Keratinocyte (primary cell): Measurements from ENCODE around the gene SNAP29.

Experiments
- CTCF ChIP-seq, 3 experiments: IDR thresholded peaks in 1 of 3; conservative IDR thresholded peaks in 1 of 3; optimal IDR thresholded peaks in 1 of 3; 2 replicates in 2 of 3; 3 replicates in 1 of 3; pipeline versions ENCODE3 to v1.5.1; 2011; ENCODE audit warnings: low read length in 3 of 3, mild to moderate bottlenecking in 3 of 3, moderate library complexity in 2 of 3, control low read depth in 1 of 3, inconsistent platforms in 1 of 3; ENCODE audit not compliant: insufficient read depth in 2 of 3; ENCODE audit errors: extremely low read depth in 1 of 3
- EZH2 ChIP-seq: IDR thresholded peaks from one replicate; pipeline ENCODE4 v1.6.1; 2012; ENCODE audit warnings: inconsistent platforms, mild to moderate bottlenecking, low read length, moderate library complexity

GRCh38 chr22:20814221-20814808 lies 44.5 kb upstream of the SNAP29 start:
- no peak for TF ChIP-seq CTCF (optimal IDR thresholded peaks at IDR 0.05 in 1 of 3, IDR thresholded peaks at IDR 0.05 in 1 of 3, conservative IDR thresholded peaks at IDR 0.05 in 1 of 3; ENCODE audit: extremely low read depth in 1 of 3, insufficient read depth in 2 of 3, low read length in 3 of 3)
- no peak for TF ChIP-seq EZH2
